ENCODE data around the gene PARN. TPM values are rescaled to one million over a fixed set of nuclear protein-coding genes. Genes with fewer than 3 reads are reported as not detected.

PARN gene
- total RNA-seq, 1 experiment from 2014 or later, result 57.8 TPM

DNA sequence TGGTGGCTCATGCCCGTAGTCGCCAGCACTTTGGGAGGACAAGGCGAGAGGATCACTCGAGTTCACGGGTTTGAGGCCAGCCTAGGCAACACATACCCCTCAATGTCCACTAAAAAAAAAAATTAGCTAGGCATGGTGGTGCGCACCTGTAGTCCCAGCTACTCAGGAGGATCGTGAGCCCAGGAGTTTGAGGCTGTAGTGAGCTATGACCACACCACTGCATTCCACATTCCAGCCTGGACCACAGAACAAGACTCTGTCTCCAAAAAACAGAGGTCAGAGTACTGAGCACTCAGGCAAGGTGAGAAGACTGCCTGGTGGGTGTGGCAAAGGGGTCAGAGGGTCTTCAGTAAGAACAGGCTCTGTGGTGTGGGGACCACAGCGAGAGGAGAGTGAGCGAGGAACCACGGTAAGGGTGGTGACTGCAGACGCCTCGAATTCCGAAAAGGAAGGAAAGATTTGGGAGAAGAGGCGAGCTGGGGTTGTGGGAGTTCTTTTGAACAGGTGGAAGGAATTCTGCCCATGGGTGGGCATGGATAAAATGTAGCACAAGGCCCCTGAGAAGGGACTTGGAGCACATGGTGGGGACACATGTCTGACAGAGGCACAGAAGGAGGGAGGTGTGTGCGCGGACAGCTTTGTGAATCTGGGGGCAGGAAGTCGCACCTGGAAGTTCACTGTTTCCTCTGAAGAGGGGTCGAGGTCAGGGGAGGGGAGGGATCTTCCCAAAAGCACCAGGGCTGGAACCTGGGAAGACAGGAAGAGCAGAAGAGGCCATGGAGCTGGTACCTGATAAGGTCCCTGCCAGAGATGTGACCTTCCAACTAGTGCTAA lies 134.6 kb downstream of the PARN start:
- no peaks in the 10 kb centered on the region for H3K36me3 ChIP-seq (ENCODE audit: control insufficient read depth, insufficient read depth, low read length)
- no TSS peak for BruUV-seq (replicated peaks)
- ChIA-PET POLR2A (no interaction called here), CTCF (no interaction called here)
- no peak for DNase-seq (ENCODE audit: low read depth, low spot score)
- H3K9me3 ChIP-seq (ENCODE audit: control insufficient read depth, insufficient read depth, low read depth, low read length), result no peaks in the 10 kb centered on the region
- H3K4me1 ChIP-seq (ENCODE audit: control insufficient read depth, insufficient read depth, low read length), result no peaks in the 10 kb centered on the region
- H3K27ac ChIP-seq (ENCODE audit: low read length), result no peak overlapping the region
- intact Hi-C loops (cut with micrococcal nuclease; ENCODE audit: unreplicated experiment) (no loop called here), in situ Hi-C loops (cut with HindIII; ENCODE audit: low pct_unique_long_range_greater_than_20kb, low sequenced_read_pairs) (no loop called here)
- ATAC-seq, result no peak
- TF ChIP-seq POLR2AphosphoS5 (IDR thresholded peaks at IDR 0.05; ENCODE audit: low read depth, low read length) (no peak), TCF7L2 (IDR thresholded peaks at IDR 0.05; ENCODE audit: low read depth, low read length) (no peak), SIN3A (IDR thresholded peaks at IDR 0.05; ENCODE audit: borderline replicate concordance, insufficient read depth, low read depth, low read length) (no peak), CTCF (IDR thresholded peaks at IDR 0.05) (no peak)
- TF ChIP-seq, protein P1, sequence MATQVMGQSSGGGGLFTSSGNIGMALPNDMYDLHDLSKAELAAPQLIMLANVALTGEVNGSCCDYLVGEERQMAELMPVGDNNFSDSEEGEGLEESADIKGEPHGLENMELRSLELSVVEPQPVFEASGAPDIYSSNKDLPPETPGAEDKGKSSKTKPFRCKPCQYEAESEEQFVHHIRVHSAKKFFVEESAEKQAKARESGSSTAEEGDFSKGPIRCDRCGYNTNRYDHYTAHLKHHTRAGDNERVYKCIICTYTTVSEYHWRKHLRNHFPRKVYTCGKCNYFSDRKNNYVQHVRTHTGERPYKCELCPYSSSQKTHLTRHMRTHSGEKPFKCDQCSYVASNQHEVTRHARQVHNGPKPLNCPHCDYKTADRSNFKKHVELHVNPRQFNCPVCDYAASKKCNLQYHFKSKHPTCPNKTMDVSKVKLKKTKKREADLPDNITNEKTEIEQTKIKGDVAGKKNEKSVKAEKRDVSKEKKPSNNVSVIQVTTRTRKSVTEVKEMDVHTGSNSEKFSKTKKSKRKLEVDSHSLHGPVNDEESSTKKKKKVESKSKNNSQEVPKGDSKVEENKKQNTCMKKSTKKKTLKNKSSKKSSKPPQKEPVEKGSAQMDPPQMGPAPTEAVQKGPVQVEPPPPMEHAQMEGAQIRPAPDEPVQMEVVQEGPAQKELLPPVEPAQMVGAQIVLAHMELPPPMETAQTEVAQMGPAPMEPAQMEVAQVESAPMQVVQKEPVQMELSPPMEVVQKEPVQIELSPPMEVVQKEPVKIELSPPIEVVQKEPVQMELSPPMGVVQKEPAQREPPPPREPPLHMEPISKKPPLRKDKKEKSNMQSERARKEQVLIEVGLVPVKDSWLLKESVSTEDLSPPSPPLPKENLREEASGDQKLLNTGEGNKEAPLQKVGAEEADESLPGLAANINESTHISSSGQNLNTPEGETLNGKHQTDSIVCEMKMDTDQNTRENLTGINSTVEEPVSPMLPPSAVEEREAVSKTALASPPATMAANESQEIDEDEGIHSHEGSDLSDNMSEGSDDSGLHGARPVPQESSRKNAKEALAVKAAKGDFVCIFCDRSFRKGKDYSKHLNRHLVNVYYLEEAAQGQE (IDR thresholded peaks at IDR 0.05; ENCODE audit: insufficient read depth in 1 of 2, low read depth in 2 of 2, low read length in 1 of 2), result no peak
- H3K27me3 ChIP-seq (ENCODE audit: control insufficient read depth, insufficient read depth, low read length), result no peaks in the 10 kb centered on the region
- no peak overlapping the region for H3K4me3 ChIP-seq (ENCODE audit: low read depth in 2 of 2, low read length in 2 of 2)

DNA sequence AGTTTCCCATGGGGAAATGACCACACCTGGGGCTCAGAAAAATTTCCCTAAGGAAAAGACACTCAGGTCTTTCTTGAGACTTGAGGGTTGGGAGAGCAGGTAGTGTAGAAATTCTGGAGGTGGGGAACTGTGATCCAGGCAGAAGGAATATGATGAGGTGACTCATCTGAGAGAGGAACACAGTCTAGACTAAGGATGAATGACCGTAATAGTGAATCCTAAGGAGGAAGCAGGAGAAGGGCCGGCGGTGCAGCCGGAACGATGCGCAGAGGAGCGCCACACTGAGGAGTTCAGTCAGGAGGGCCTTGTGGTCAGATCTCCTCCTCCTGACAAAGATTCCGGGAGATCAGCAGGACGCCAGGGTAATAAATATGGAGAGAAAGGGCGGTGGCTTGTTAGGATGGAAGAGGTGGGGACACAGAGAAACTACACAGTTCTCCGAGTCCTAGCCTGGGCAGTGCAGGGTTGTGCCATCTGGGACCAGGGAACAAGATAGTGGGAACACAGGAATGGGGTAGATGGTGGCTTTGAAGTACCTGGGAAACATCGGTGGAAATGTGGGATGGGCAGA lies 135.6 kb downstream of the PARN start:
- Histone ChIP-seq H3K36me3 (ENCODE audit: control insufficient read depth, insufficient read depth, low read length) (no peaks in the 10 kb centered on the region), H3K4me3 (ENCODE audit: low read depth in 2 of 2, low read length in 2 of 2) (no peak overlapping the region), H3K27me3 (ENCODE audit: control insufficient read depth, insufficient read depth, low read length) (no peaks in the 10 kb centered on the region), H3K4me1 (ENCODE audit: control insufficient read depth, insufficient read depth, low read length) (no peaks in the 10 kb centered on the region; the same call in 1 of the 2 replicates), H3K27ac (ENCODE audit: low read length) (no peak overlapping the region), H3K9me3 (ENCODE audit: control insufficient read depth, insufficient read depth, low read depth, low read length) (no peaks in the 10 kb centered on the region)
- ChIA-PET CTCF (no interaction called here), POLR2A (no interaction called here)
- in situ Hi-C loops (cut with HindIII; ENCODE audit: low pct_unique_long_range_greater_than_20kb, low sequenced_read_pairs), result no loop called here
- BruUV-seq (replicated peaks), result no TSS peak
- no peak for TF ChIP-seq TCF7L2 (IDR thresholded peaks at IDR 0.05; ENCODE audit: low read depth, low read length)
- TF ChIP-seq POLR2AphosphoS5 (IDR thresholded peaks at IDR 0.05; ENCODE audit: low read depth, low read length), result no peak
- no peak for TF ChIP-seq CTCF (IDR thresholded peaks at IDR 0.05)
- TF ChIP-seq SIN3A (IDR thresholded peaks at IDR 0.05; ENCODE audit: borderline replicate concordance, insufficient read depth, low read depth, low read length), result no peak
- TF ChIP-seq, protein P1 (IDR thresholded peaks at IDR 0.05; ENCODE audit: insufficient read depth in 1 of 2, low read depth in 2 of 2, low read length in 1 of 2), result no peak
- ATAC-seq (no peak), DNase-seq (ENCODE audit: low read depth, low spot score) (no peak)
- intact Hi-C loops (cut with micrococcal nuclease; ENCODE audit: unreplicated experiment), result no loop called here
